MCF 10A (cell line): ENCODE measurements around the gene HDAC10. TPM values are rescaled to one million over a fixed set of nuclear protein-coding genes. Genes with fewer than 3 reads are reported as not detected.

ENCODE experiments used
- BruUV-seq: library from RNA; stranded (reverse); fragments of 400-500 nt; replicated peaks from 2 replicates; lab custom pipeline; 2021; lab: Mats Ljungman, UMichigan
- CTCF ChIA-PET: fragments of 300-600 bp; sonication (Branson Sonifier 250); formaldehyde crosslinking; extraction: SDS; loops from one replicate; lab custom pipeline; 2021; ENCODE audit warnings: antibody characterized with exemption, inconsistent platforms; lab: Yijun Ruan, JAX
- POLR2A ChIA-PET: fragments of 300-600, 350-650 bp; sonication (Branson Sonifier 250); formaldehyde crosslinking; extraction: SDS; loops from one replicate; lab custom pipeline; 2020; ENCODE audit warnings: antibody characterized with exemption, inconsistent platforms; lab: Yijun Ruan, JAX
- DNase-seq: peaks from one replicate; pipeline ENCODE4 v3.0.0-alpha.2; 2018; ENCODE audit not compliant: unreplicated experiment
- H3K27ac Mint-ChIP-seq: one replicate; pipeline ENCODE4 v1.8.0; 2022; ENCODE audit warnings: mild to moderate bottlenecking, low read depth, mixed read lengths; ENCODE audit not compliant: unreplicated experiment
- H3K27me3 Mint-ChIP-seq: one replicate; pipeline ENCODE4 v1.8.0; 2022; ENCODE audit warnings: mixed read lengths; ENCODE audit not compliant: insufficient read depth, unreplicated experiment
- H3K36me3 Mint-ChIP-seq: one replicate; pipeline ENCODE4 v1.8.0; 2022; ENCODE audit warnings: mild to moderate bottlenecking, moderate library complexity, mixed read lengths; ENCODE audit not compliant: insufficient read depth, unreplicated experiment
- H3K4me1 Mint-ChIP-seq: one replicate; pipeline ENCODE4 v1.8.0; 2022; ENCODE audit warnings: mixed read lengths; ENCODE audit not compliant: insufficient read depth, unreplicated experiment
- H3K4me3 Mint-ChIP-seq: one replicate; pipeline ENCODE4 v1.8.0; 2022; ENCODE audit warnings: mild to moderate bottlenecking, moderate library complexity, mixed read lengths; ENCODE audit not compliant: unreplicated experiment
- H3K9me3 Mint-ChIP-seq: one replicate; pipeline ENCODE4 v1.8.0; 2022; ENCODE audit warnings: mixed read lengths; ENCODE audit not compliant: unreplicated experiment
- CTCF ChIP-seq: fragments of 200-600 bp; IDR thresholded peaks from one replicate; pipeline ENCODE4 v1.8.0; 2022; ENCODE audit warnings: antibody characterized with exemption, mild to moderate bottlenecking; ENCODE audit not compliant: unreplicated experiment
- intact Hi-C: fragments of 100-400 bp; cut with micrococcal nuclease; formaldehyde crosslinking; loops from 2 replicates; pipeline ENCODE4 v1.14.1; 2022
- total RNA-seq: library from RNA; stranded (reverse); gene quantifications from 2 replicates; pipeline ENCODE4 v1.2.3, GENCODE V29; 2022

HDAC10 gene
- total RNA-seq, 1 experiment from 2014 or later: 27.5 TPM

GRCh38 chr22:50233223-50233622, 17.8 kb downstream of the HDAC10 start:
- TF ChIP-seq CTCF: no peak
- ChIA-PET POLR2A (no interaction called here), CTCF (interaction anchor here (0.9 to 1.5 kb wide), 3 partner anchors 23 to 86 kb away, joined by 3 to 5 read pairs (median 3); no protein-coding TSS in a partner anchor)
- no peak for DNase-seq
- Mint-ChIP-seq H3K9me3 (no peaks in the 10 kb centered on the region), H3K27me3 (no peaks in the 10 kb centered on the region), H3K4me3 (no peak overlapping the region), H3K36me3 (peaks cover 46% of the 10 kb centered on the region), H3K4me1 (no peaks in the 10 kb centered on the region), H3K27ac (no peak overlapping the region)
- intact Hi-C loops: no loop called here
- no TSS peak for BruUV-seq

- Mint-ChIP-seq H3K4me3 (no peak overlapping the region), H3K27me3 (no peaks in the 10 kb centered on the region), H3K9me3 (no peaks in the 10 kb centered on the region), H3K27ac (no peak overlapping the region), H3K4me1 (no peaks in the 10 kb centered on the region), H3K36me3 (peaks cover 39% of the 10 kb centered on the region)
- POLR2A ChIA-PET: no interaction called here
- intact Hi-C loops: no loop called here
- no peak for DNase-seq
- no TSS peak for BruUV-seq
- CTCF ChIA-PET: interaction anchor here (0.7 to 1.5 kb wide), 5 partner anchors 8 to 109 kb away, joined by 3 to 5 read pairs (median 3); no protein-coding TSS in a partner anchor
- TF ChIP-seq CTCF: no peak
Observed at GRCh38 chr22:50232481-50233151, 18.4 kb downstream of the HDAC10 start.

DNA sequence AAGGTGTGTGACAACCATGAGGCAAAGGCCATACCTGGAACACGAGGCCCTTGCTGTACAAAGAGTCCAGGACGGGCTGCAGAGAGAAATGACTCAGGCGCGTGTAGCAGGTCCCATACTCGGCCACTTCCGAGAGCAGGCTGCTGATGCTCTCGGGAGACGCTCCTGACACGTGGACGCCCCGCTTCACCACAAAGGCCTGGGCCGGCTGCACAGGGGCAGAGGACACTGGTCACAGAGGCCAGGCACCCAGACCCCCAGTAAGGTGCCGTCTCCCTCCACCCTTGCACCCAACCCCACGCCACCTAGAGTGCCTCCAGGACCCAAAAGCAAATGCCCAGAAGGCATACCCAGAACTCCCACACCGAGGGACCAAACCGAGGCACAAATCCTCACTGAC, 21.7 kb downstream of the HDAC10 start:
- no peak overlapping the region for H3K4me3 Mint-ChIP-seq
- no peak overlapping the region for H3K27ac Mint-ChIP-seq
- no peaks in the 10 kb centered on the region for H3K27me3 Mint-ChIP-seq
- no TSS peak for BruUV-seq
- CTCF ChIA-PET: no interaction called here
- POLR2A ChIA-PET: no interaction called here
- intact Hi-C loops: no loop called here
- no peak for DNase-seq
- TF ChIP-seq CTCF: no peak
- no peaks in the 10 kb centered on the region for H3K4me1 Mint-ChIP-seq
- H3K36me3 Mint-ChIP-seq: peaks cover 44% of the 10 kb centered on the region
- no peaks in the 10 kb centered on the region for H3K9me3 Mint-ChIP-seq

GRCh38 chr22:50228366-50228765, 22.7 kb downstream of the HDAC10 start:
- Mint-ChIP-seq H3K4me3 (no peak overlapping the region), H3K9me3 (no peaks in the 10 kb centered on the region), H3K36me3 (peaks cover 50% of the 10 kb centered on the region), H3K27ac (no peak overlapping the region), H3K4me1 (no peaks in the 10 kb centered on the region), H3K27me3 (no peaks in the 10 kb centered on the region)
- DNase-seq: no peak
- intact Hi-C loops: no loop called here
- no peak for TF ChIP-seq CTCF
- ChIA-PET CTCF (interaction anchor here (1.0 to 1.1 kb wide), 2 partner anchors 74 to 113 kb away, joined by 3 read pairs; no protein-coding TSS in a partner anchor), POLR2A (no interaction called here)
- no TSS peak for BruUV-seq
